Hepatocyte (in vitro differentiated cells): ENCODE data around the gene AAGAB. TPM values are rescaled to one million over a fixed set of nuclear protein-coding genes. Genes with fewer than 3 reads are reported as not detected.

Experiments
- DNase-seq: peaks from one replicate; pipeline ENCODE4 v3.0.0-alpha.2; 2016; ENCODE audit warnings: low spot score
- H2AFZ ChIP-seq: fragments of 200-600 bp; sonication (generic); 2 replicates; pipeline ENCODE4 v1.6.0; 2016; ENCODE audit warnings: antibody characterized with exemption, mild to moderate bottlenecking
- H3K27ac ChIP-seq: fragments of 200-600 bp; sonication (generic); 2 replicates; pipeline ENCODE4 v1.5.1; 2016; ENCODE audit warnings: mild to moderate bottlenecking
- H3K27me3 ChIP-seq: fragments of 200-600 bp; sonication (generic); 2 replicates; pipeline ENCODE4 v1.6.1; 2016
- H3K36me3 ChIP-seq: fragments of 200-600 bp; sonication (generic); replicated peaks from 2 replicates; pipeline ENCODE4 v1.5.1; 2016; ENCODE audit warnings: low read depth; ENCODE audit not compliant: insufficient read depth
- H3K4me1 ChIP-seq: fragments of 200-600 bp; sonication (generic); 2 replicates; pipeline ENCODE4 v1.5.1; 2016; ENCODE audit warnings: mild to moderate bottlenecking, moderate library complexity; ENCODE audit not compliant: insufficient read depth
- H3K4me2 ChIP-seq: fragments of 200-600 bp; sonication (generic); 2 replicates; pipeline ENCODE4 v1.6.0; 2016
- H3K4me3 ChIP-seq: fragments of 200-600 bp; sonication (generic); 2 replicates; pipeline ENCODE4 v1.5.1; 2016; ENCODE audit warnings: mild to moderate bottlenecking
- H3K79me2 ChIP-seq: fragments of 200-600 bp; sonication (generic); 2 replicates; pipeline ENCODE4 v1.6.0; 2017; ENCODE audit warnings: mild to moderate bottlenecking
- H3K9me2 ChIP-seq: fragments of 200-600 bp; sonication (generic); replicated peaks from 2 replicates; pipeline ENCODE4 v1.6.0; 2017; ENCODE audit warnings: mild to moderate bottlenecking; ENCODE audit not compliant: insufficient read depth
- H3K9me3 ChIP-seq: fragments of 200-600 bp; sonication (generic); 2 replicates; pipeline ENCODE4 v1.5.1; 2016; ENCODE audit warnings: low read depth, mild to moderate bottlenecking
- H4K20me1 ChIP-seq: fragments of 200-600 bp; sonication (generic); 2 replicates; pipeline ENCODE4 v1.6.0; 2016; ENCODE audit warnings: mild to moderate bottlenecking; ENCODE audit not compliant: insufficient read depth, poor library complexity, severe bottlenecking
- EZH2 ChIP-seq: fragments of 200-600 bp; sonication (generic); IDR thresholded peaks from 2 replicates; pipeline ENCODE4 v1.6.1; 2016; ENCODE audit warnings: antibody characterized with exemption, mild to moderate bottlenecking, borderline replicate concordance
- EZH2phosphoT487 ChIP-seq: fragments of 200-600 bp; sonication (generic); IDR thresholded peaks from one replicate; pipeline ENCODE4 v1.6.1; 2018; ENCODE audit warnings: antibody characterized with exemption, mild to moderate bottlenecking, low read depth, moderate library complexity; ENCODE audit not compliant: unreplicated experiment, severe bottlenecking
- WGBS: methylation state at CpG from one replicate; pipeline ENCODE4 v1.1.6; 2016; ENCODE audit warnings: low lambda C conversion rate; ENCODE audit errors: missing lambda C conversion rate; 5-methylcytosine and 5-hydroxymethylcytosine counted together
- polyA plus RNA-seq: library from polyadenylated mRNA; unstranded; fragments of >200 nt; fragmentation: Nextera tagmentation; extraction: Ambion mirVana; gene quantifications from 2 replicates; pipeline ENCODE4 v1.2.1, GENCODE V29; 2016
- total RNA-seq: library from RNA; depleted of rRNA; stranded (reverse); fragments of >200 nt; gene quantifications from 2 replicates; pipeline ENCODE4 v1.2.3, GENCODE V29; 2014
- TF ChIP-seq, protein P1 (sequence below): fragments of 200-600 bp; sonication (generic); IDR thresholded peaks from 2 replicates; pipeline ENCODE4 v1.5.1; 2016; ENCODE audit warnings: antibody characterized with exemption, mild to moderate bottlenecking; ENCODE audit not compliant: poor library complexity

The AAGAB gene
- total and polyA plus RNA-seq, 2 experiments from 2014 or later, result 30.8 to 36.2 TPM

GRCh38 chr15:67196222-67196621, 58.2 kb downstream of the AAGAB start:
- 88% methylated on average over 6 of the region's 6 CpGs for WGBS
- no peak for DNase-seq
- H3K9me3 ChIP-seq, result no peaks in the 10 kb centered on the region
- no peak overlapping the region for H2AFZ ChIP-seq
- H3K79me2 ChIP-seq, result no peaks in the 10 kb centered on the region
- H4K20me1 ChIP-seq, result no peaks in the 10 kb centered on the region
- H3K4me1 ChIP-seq, result peaks cover 25% of the 10 kb centered on the region
- no peak overlapping the region for H3K4me2 ChIP-seq
- H3K27me3 ChIP-seq, result no peaks in the 10 kb centered on the region
- no peaks in the 10 kb centered on the region for H3K36me3 ChIP-seq
- H3K4me3 ChIP-seq, result no peak overlapping the region
- H3K27ac ChIP-seq, result peak overlapping the region; percentile 61
- TF ChIP-seq, protein P1, sequence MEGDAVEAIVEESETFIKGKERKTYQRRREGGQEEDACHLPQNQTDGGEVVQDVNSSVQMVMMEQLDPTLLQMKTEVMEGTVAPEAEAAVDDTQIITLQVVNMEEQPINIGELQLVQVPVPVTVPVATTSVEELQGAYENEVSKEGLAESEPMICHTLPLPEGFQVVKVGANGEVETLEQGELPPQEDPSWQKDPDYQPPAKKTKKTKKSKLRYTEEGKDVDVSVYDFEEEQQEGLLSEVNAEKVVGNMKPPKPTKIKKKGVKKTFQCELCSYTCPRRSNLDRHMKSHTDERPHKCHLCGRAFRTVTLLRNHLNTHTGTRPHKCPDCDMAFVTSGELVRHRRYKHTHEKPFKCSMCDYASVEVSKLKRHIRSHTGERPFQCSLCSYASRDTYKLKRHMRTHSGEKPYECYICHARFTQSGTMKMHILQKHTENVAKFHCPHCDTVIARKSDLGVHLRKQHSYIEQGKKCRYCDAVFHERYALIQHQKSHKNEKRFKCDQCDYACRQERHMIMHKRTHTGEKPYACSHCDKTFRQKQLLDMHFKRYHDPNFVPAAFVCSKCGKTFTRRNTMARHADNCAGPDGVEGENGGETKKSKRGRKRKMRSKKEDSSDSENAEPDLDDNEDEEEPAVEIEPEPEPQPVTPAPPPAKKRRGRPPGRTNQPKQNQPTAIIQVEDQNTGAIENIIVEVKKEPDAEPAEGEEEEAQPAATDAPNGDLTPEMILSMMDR, result no peak
- TF ChIP-seq EZH2phosphoT487 (no peak), EZH2 (no peak)
- H3K9me2 ChIP-seq, result no peaks in the 10 kb centered on the region

GRCh38 chr15:67195305-67195704, 59.2 kb downstream of the AAGAB start:
- WGBS, result 93% methylated on average over 3 of the region's 3 CpGs
- TF ChIP-seq EZH2phosphoT487 (no peak), EZH2 (no peak)
- TF ChIP-seq, protein P1, result no peak
- Histone ChIP-seq H4K20me1 (no peaks in the 10 kb centered on the region), H3K4me3 (no peak overlapping the region), H3K36me3 (peaks cover 2% of the 10 kb centered on the region), H3K27ac (no peak overlapping the region), H3K9me3 (no peaks in the 10 kb centered on the region), H2AFZ (no peak overlapping the region), H3K9me2 (no peaks in the 10 kb centered on the region), H3K4me2 (no peak overlapping the region), H3K4me1 (peaks cover 22% of the 10 kb centered on the region), H3K79me2 (no peaks in the 10 kb centered on the region), H3K27me3 (no peaks in the 10 kb centered on the region)
- no peak for DNase-seq

GRCh38 chr15:67194171-67195114, 60.0 kb downstream of the AAGAB start:
- Histone ChIP-seq H3K4me1 (peaks cover 31% of the 10 kb centered on the region), H3K27me3 (no peaks in the 10 kb centered on the region), H3K79me2 (no peaks in the 10 kb centered on the region), H3K4me3 (no peak overlapping the region), H3K27ac (peak overlapping the region; percentile 71), H2AFZ (no peak overlapping the region), H3K36me3 (peaks cover 4% of the 10 kb centered on the region), H3K9me3 (no peaks in the 10 kb centered on the region), H4K20me1 (no peaks in the 10 kb centered on the region), H3K4me2 (no peak overlapping the region), H3K9me2 (no peaks in the 10 kb centered on the region)
- TF ChIP-seq EZH2phosphoT487, result no peak
- no peak for TF ChIP-seq EZH2
- TF ChIP-seq, protein P1, result no peak
- DNase-seq, result no peak
- WGBS, result 87% methylated on average over 9 of the region's 9 CpGs
